Gastrocnemius medialis (tissue), 4 donors: ENCODE results near the gene MIPEP.

Experiments
- POLR2A ChIP-seq, 2 donors: fragments of 450-650 bp; IDR thresholded peaks; one replicate each; pipeline ENCODE4 v1.6.1; 2017; ENCODE audit warnings: antibody characterized with exemption in 2 of 2, mild to moderate bottlenecking in 2 of 2, moderate library complexity in 2 of 2
- TF ChIP-seq, protein P1 (sequence below), 5 experiments: fragments of 450-650 bp in 3 of 5; fragments of 200-600 bp in 2 of 5; sonication (generic) in 2 of 5; IDR thresholded peaks in 4 of 5; conservative IDR thresholded peaks in 1 of 5; 1 replicate in 4 of 5; 2 replicates in 1 of 5; pipeline ENCODE4 v1.5.1; 2016 to 2019; ENCODE audit warnings: antibody characterized with exemption in 5 of 5, mild to moderate bottlenecking in 3 of 5, moderate library complexity in 3 of 5

DNA sequence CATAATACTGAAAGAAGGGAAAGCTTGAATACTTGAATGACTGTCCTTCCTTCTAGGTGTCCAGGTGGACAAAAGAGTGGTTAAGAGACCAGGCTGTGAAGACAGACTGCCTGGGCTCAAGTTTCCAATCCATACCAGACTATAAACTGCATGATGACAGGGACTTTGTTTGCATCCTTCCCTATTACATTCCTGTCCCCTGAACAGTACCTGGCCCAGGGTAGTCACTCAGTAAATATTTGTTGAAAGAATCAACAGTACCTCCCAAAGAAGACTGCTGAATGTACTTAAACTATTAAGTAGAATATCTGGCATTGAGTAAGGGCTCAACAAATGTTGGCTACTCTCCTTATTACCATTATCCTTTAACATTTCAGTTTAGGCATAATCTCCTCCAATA lies 29.7 kb downstream of the MIPEP start:
- TF ChIP-seq, protein P1, sequence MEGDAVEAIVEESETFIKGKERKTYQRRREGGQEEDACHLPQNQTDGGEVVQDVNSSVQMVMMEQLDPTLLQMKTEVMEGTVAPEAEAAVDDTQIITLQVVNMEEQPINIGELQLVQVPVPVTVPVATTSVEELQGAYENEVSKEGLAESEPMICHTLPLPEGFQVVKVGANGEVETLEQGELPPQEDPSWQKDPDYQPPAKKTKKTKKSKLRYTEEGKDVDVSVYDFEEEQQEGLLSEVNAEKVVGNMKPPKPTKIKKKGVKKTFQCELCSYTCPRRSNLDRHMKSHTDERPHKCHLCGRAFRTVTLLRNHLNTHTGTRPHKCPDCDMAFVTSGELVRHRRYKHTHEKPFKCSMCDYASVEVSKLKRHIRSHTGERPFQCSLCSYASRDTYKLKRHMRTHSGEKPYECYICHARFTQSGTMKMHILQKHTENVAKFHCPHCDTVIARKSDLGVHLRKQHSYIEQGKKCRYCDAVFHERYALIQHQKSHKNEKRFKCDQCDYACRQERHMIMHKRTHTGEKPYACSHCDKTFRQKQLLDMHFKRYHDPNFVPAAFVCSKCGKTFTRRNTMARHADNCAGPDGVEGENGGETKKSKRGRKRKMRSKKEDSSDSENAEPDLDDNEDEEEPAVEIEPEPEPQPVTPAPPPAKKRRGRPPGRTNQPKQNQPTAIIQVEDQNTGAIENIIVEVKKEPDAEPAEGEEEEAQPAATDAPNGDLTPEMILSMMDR (IDR thresholded peaks at IDR 0.05 in 4 of 5, conservative IDR thresholded peaks at IDR 0.05 in 1 of 5), result no peak
- no peak for TF ChIP-seq POLR2A (IDR thresholded peaks at IDR 0.05)
